ENCODE results near the gene ZFYVE26. TPM values are rescaled to one million over a fixed set of nuclear protein-coding genes. Genes with fewer than 3 reads are reported as not detected.

Gene ZFYVE26
- total RNA-seq, 4 donors from 2014 or later, result 15.9 to 21.2 (median 19.5) TPM

GRCh38 chr14:67853715-67854114 lies 37.3 kb upstream of the ZFYVE26 start:
- Histone ChIP-seq H3K4me1 (no peaks in the 10 kb centered on the region), H3K4me3 (no peak overlapping the region), H3K27me3 (no peaks in the 10 kb centered on the region), H3K27ac (replicated peaks in 1 of 4) (no peak overlapping the region), H3K36me3 (no peaks in the 10 kb centered on the region), H3K9me3 (no peaks in the 10 kb centered on the region)
- 84% methylated on average over 3 of the region's 3 CpGs for WGBS
- no peak for DNase-seq (ENCODE audit: extremely low spot score)
- intact Hi-C loops (cut with DNase I), result no loop called here
- no peak for TF ChIP-seq CTCF (IDR thresholded peaks at IDR 0.05)

DNA sequence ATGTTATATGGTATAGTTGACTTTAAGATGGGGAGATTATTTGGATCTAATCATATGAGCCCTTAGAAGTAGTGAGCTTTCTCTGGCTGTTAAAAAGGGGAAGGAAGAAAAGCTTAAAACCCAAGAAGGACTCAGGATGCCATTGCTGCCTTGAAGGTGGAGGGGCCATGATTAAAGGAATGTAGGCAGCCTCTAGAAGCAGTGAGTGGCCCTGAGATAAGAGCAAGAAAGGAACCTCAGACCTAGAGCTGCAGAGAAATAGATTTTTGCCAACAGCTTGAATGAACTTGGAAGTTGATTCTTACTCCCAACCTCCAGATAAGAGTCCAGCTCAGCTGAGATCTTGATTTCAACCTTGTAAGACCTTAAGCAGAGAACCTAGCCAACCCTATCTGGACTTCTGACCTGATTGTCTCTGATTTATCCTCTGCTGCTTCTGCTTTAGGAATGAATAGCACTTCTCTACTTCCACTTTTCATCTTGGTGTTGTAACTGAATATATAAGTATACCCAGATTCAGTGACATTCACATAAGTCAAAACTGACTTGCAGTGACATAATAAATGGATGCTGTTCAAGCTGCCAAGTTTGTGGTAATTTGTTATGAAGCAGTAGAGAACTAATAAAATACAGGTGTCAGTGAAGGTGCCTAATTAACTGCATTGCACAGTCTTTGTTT lies 36.7 kb upstream of the ZFYVE26 start:
- DNase-seq (ENCODE audit: extremely low spot score), result no peak
- TF ChIP-seq EP300 (IDR thresholded peaks at IDR 0.05), result no peak
- TF ChIP-seq CTCF (IDR thresholded peaks at IDR 0.05), result no peak
- TF ChIP-seq POLR2AphosphoS5 (IDR thresholded peaks at IDR 0.05), result no peak
- no peak for TF ChIP-seq POLR2A (IDR thresholded peaks at IDR 0.05; ENCODE audit: low read depth)
- Histone ChIP-seq H3K4me3 (no peak overlapping the region), H3K4me1 (no peaks in the 10 kb centered on the region), H3K27ac (replicated peaks in 1 of 4) (no peak overlapping the region), H3K9me3 (no peaks in the 10 kb centered on the region), H3K36me3 (no peaks in the 10 kb centered on the region), H3K27me3 (no peaks in the 10 kb centered on the region)
- intact Hi-C loops (cut with DNase I), result no loop called here

GRCh38 chr14:67851785-67852410 lies 35.5 kb upstream of the ZFYVE26 start:
- DNase-seq (ENCODE audit: extremely low spot score), result no peak
- 86% methylated on average over 8 of the region's 9 CpGs for WGBS
- no peak for TF ChIP-seq POLR2A (IDR thresholded peaks at IDR 0.05; ENCODE audit: low read depth)
- no peak for TF ChIP-seq POLR2AphosphoS5 (IDR thresholded peaks at IDR 0.05)
- TF ChIP-seq EP300 (IDR thresholded peaks at IDR 0.05), result no peak
- Histone ChIP-seq H3K36me3 (no peaks in the 10 kb centered on the region), H3K9me3 (no peaks in the 10 kb centered on the region), H3K4me3 (no peak overlapping the region), H3K27ac (replicated peaks in 1 of 4) (no peak overlapping the region), H3K27me3 (no peaks in the 10 kb centered on the region), H3K4me1 (no peaks in the 10 kb centered on the region)
- intact Hi-C loops (cut with DNase I), result no loop called here

GRCh38 chr14:67850066-67850830 lies 33.9 kb upstream of the ZFYVE26 start:
- Histone ChIP-seq H3K27me3 (no peaks in the 10 kb centered on the region), H3K4me3 (no peak overlapping the region), H3K27ac (replicated peaks in 1 of 4) (no peak overlapping the region), H3K4me1 (no peaks in the 10 kb centered on the region), H3K36me3 (no peaks in the 10 kb centered on the region), H3K9me3 (no peaks in the 10 kb centered on the region)
- DNase-seq (ENCODE audit: extremely low spot score), result no peak
- intact Hi-C loops (cut with DNase I), result no loop called here
- TF ChIP-seq POLR2A (IDR thresholded peaks at IDR 0.05; ENCODE audit: low read depth) (no peak), CTCF (IDR thresholded peaks at IDR 0.05) (no peak), POLR2AphosphoS5 (IDR thresholded peaks at IDR 0.05) (no peak), EP300 (IDR thresholded peaks at IDR 0.05) (no peak)
- 96% methylated on average over 8 of the region's 9 CpGs for WGBS

GRCh38 chr14:67846029-67846610 lies 29.7 kb upstream of the ZFYVE26 start:
- DNase-seq (ENCODE audit: extremely low spot score), result no peak
- intact Hi-C loops (cut with DNase I), result no loop called here
- 94% methylated on average over 13 of the region's 17 CpGs for WGBS

More at GRCh38 chr14:67846029-67846610, 29.7 kb upstream of the ZFYVE26 start:
- H3K27ac ChIP-seq (replicated peaks in 1 of 4), result no peak overlapping the region
- H3K4me3 ChIP-seq, result no peak overlapping the region
- H3K4me1 ChIP-seq, result no peaks in the 10 kb centered on the region
- TF ChIP-seq EP300 (IDR thresholded peaks at IDR 0.05), result no peak
- no peak for TF ChIP-seq POLR2AphosphoS5 (IDR thresholded peaks at IDR 0.05)
- TF ChIP-seq POLR2A (IDR thresholded peaks at IDR 0.05; ENCODE audit: low read depth), result no peak
- no peaks in the 10 kb centered on the region for H3K27me3 ChIP-seq
- no peaks in the 10 kb centered on the region for H3K9me3 ChIP-seq
- H3K36me3 ChIP-seq, result no peaks in the 10 kb centered on the region

All from esophagus muscularis mucosa (tissue), 4 donors.